ENCODE results near the gene PGAM2.

The PGAM2 gene

GRCh38 chr7:44063547-44063893 lies 1.8 kb downstream of the PGAM2 start:
- no peaks in the 10 kb centered on the region; the same call in 1 of the 2 replicates for H3K36me3 ChIP-seq (ENCODE audit: insufficient read depth, low read length)
- no peaks in the 10 kb centered on the region for H3K79me2 ChIP-seq (ENCODE audit: control insufficient read depth, insufficient read depth, low read length, unreplicated experiment)
- H3K4me3 ChIP-seq (ENCODE audit: low read depth, low read length), result no peak overlapping the region
- H3K4me1 ChIP-seq (ENCODE audit: control insufficient read depth, insufficient read depth, low read length, unreplicated experiment), result peaks cover 12% of the 10 kb centered on the region
- no peak overlapping the region for H3K27ac ChIP-seq (ENCODE audit: low read depth, low read length)
- no peak overlapping the region for H2AFZ ChIP-seq (ENCODE audit: low read length, unreplicated experiment)
- peaks cover 9% of the 10 kb centered on the region; the same call in 1 of the 2 replicates for H3K27me3 ChIP-seq (ENCODE audit: insufficient read depth, low read length)

DNA sequence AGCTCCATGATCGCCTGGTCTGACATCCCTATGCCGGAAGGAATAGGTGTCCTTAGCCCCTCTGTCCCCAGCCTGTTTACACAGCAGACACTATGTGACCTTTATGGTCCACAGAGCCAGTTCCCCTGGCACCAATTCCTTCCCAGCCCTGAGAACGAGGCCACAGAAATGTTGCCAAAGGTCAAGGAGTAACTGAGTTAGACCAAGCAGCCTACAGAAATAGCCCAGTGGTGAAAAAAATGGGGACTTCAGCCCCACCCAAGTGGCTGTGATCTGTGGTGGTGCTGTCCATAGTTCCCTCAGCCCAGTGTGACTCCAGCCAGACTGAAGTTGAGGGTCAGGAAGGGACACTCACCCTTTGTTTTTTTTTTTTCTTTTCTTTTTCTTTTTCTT lies 2.5 kb downstream of the PGAM2 start:
- no peak overlapping the region for H2AFZ ChIP-seq (ENCODE audit: low read length, unreplicated experiment)
- no peaks in the 10 kb centered on the region for H3K79me2 ChIP-seq (ENCODE audit: control insufficient read depth, insufficient read depth, low read length, unreplicated experiment)
- H3K27me3 ChIP-seq (ENCODE audit: insufficient read depth, low read length), result peaks cover 9% of the 10 kb centered on the region; the same call in 1 of the 2 replicates
- peaks cover 12% of the 10 kb centered on the region for H3K4me1 ChIP-seq (ENCODE audit: control insufficient read depth, insufficient read depth, low read length, unreplicated experiment)
- no peak overlapping the region for H3K27ac ChIP-seq (ENCODE audit: low read depth, low read length)
- H3K4me3 ChIP-seq (ENCODE audit: low read depth, low read length), result no peak overlapping the region
- H3K36me3 ChIP-seq (ENCODE audit: insufficient read depth, low read length), result no peaks in the 10 kb centered on the region; the same call in 1 of the 2 replicates

DNA sequence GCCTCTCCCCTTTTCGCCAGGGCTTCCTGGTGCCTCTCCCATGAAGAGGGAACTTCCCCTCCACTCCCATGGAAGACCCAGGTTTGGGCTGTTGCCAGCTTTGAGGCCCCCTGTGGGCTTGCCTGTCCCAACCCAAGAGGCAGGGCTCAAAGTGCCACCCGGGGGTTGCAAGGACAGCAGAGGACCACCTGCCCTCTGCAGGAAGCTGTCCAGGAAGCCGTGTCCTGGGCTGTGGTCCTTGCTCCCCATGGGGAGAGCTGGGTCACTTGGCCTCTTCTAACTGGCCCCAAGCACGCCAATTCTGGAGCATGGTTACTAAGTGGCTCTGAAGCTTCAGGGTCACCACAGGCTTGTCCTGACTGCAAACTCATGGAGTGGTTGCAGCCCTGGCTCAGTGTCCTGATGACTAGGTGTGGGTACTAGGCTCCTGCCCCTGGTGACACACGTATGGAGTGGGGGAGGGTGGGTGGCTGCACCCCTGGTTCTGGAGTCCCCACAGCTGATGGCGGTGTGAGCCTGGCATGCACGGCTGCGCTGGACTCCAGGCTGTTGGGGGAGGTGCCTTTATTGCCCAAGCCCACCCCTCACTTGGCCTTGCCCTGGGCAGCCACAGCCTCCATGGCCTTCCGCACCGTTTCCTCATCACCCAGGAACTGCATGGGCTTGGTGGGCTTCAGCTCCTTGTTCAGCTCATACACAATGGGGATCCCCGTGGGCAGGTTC lies 3.0 kb downstream of the PGAM2 start:
- no peaks in the 10 kb centered on the region; the same call in 1 of the 2 replicates for H3K36me3 ChIP-seq (ENCODE audit: insufficient read depth, low read length)
- peaks cover 9% of the 10 kb centered on the region; the same call in 1 of the 2 replicates for H3K27me3 ChIP-seq (ENCODE audit: insufficient read depth, low read length)
- H3K4me3 ChIP-seq (ENCODE audit: low read depth, low read length), result no peak overlapping the region
- no peaks in the 10 kb centered on the region for H3K79me2 ChIP-seq (ENCODE audit: control insufficient read depth, insufficient read depth, low read length, unreplicated experiment)
- H2AFZ ChIP-seq (ENCODE audit: low read length, unreplicated experiment), result no peak overlapping the region
- H3K4me1 ChIP-seq (ENCODE audit: control insufficient read depth, insufficient read depth, low read length, unreplicated experiment), result peaks cover 12% of the 10 kb centered on the region
- no peak overlapping the region for H3K27ac ChIP-seq (ENCODE audit: low read depth, low read length)

- no peaks in the 10 kb centered on the region; the same call in 1 of the 2 replicates for H3K36me3 ChIP-seq (ENCODE audit: insufficient read depth, low read length)
- H3K4me1 ChIP-seq (ENCODE audit: control insufficient read depth, insufficient read depth, low read length, unreplicated experiment), result peaks cover 12% of the 10 kb centered on the region
- no peak overlapping the region for H2AFZ ChIP-seq (ENCODE audit: low read length, unreplicated experiment)
- peaks cover 9% of the 10 kb centered on the region; the same call in 1 of the 2 replicates for H3K27me3 ChIP-seq (ENCODE audit: insufficient read depth, low read length)
- H3K27ac ChIP-seq (ENCODE audit: low read depth, low read length), result no peak overlapping the region
- no peaks in the 10 kb centered on the region for H3K79me2 ChIP-seq (ENCODE audit: control insufficient read depth, insufficient read depth, low read length, unreplicated experiment)
- H3K4me3 ChIP-seq (ENCODE audit: low read depth, low read length), result no peak overlapping the region
These were observed 3.7 kb downstream of the PGAM2 start for GRCh38 chr7:44061645-44062179.

DNA sequence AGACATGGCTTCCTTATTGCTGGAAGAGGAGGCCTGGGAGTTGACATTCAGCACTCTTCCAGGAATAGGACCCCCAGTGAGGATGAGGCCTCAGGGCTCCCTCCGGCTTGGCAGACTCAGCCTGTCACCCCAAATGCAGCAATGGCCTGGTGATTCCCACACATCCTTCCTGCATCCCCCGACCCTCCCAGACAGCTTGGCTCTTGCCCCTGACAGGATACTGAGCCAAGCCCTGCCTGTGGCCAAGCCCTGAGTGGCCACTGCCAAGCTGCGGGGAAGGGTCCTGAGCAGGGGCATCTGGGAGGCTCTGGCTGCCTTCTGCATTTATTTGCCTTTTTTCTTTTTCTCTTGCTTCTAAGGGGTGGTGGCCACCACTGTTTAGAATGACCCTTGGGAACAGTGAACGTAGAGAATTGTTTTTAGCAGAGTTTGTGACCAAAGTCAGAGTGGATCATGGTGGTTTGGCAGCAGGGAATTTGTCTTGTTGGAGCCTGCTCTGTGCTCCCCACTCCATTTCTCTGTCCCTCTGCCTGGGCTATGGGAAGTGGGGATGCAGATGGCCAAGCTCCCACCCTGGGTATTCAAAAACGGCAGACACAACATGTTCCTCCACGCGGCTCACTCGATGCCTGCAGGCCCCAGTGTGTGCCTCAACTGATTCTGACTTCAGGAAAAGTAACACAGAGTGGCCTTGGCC lies 4.3 kb downstream of the PGAM2 start:
- H2AFZ ChIP-seq (ENCODE audit: low read length, unreplicated experiment), result no peak overlapping the region
- H3K27me3 ChIP-seq (ENCODE audit: insufficient read depth, low read length), result peaks cover 9% of the 10 kb centered on the region; the same call in 1 of the 2 replicates
- no peaks in the 10 kb centered on the region; the same call in 1 of the 2 replicates for H3K36me3 ChIP-seq (ENCODE audit: insufficient read depth, low read length)
- no peaks in the 10 kb centered on the region for H3K79me2 ChIP-seq (ENCODE audit: control insufficient read depth, insufficient read depth, low read length, unreplicated experiment)
- no peak overlapping the region for H3K27ac ChIP-seq (ENCODE audit: low read depth, low read length)
- no peak overlapping the region for H3K4me3 ChIP-seq (ENCODE audit: low read depth, low read length)
- H3K4me1 ChIP-seq (ENCODE audit: control insufficient read depth, insufficient read depth, low read length, unreplicated experiment), result peaks cover 12% of the 10 kb centered on the region

DNA sequence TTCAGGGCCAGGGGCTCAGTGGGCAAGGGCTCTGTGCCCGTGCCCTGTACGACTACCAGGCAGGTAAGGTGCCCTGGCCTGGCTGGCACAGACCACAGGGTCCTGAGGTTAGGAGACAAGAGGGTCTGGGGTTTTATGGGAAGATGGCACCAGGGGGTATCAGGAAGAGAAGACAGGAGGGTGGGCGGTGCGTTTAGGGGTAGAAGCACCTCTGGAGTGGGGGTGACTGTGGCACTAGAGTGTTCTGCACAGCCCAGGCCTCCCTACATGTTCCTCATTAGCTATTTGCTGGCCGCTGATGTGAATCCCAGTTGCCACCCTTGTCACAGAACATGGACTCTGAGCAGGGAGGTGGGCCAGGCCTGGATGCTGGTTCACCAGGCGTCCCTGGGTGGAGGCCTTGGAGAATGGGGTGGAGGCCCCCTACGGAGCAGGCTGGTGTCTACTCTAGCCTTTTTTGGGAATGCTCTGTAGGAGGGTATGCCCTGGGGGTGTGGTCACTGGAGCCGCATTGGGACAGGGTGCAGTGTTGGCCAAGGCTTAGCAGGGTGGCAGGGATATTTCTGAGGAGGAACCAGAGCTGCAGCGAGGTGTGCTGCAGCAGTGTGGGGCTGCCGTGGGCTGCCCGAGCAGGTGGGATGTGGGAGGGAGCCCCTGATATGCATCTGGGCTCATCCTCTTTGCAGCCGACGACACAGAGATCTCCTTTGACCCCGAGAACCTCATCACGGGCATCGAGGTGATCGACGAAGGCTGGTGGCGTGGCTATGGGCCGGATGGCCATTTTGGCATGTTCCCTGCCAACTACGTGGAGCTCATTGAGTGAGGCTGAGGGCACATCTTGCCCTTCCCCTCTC lies 5.0 kb downstream of the PGAM2 start:
- peaks cover 10% of the 10 kb centered on the region for H3K4me1 ChIP-seq (ENCODE audit: control insufficient read depth, insufficient read depth, low read length, unreplicated experiment)
- no peak overlapping the region for H2AFZ ChIP-seq (ENCODE audit: low read length, unreplicated experiment)
- no peak overlapping the region for H3K4me3 ChIP-seq (ENCODE audit: low read depth, low read length)
- H3K27ac ChIP-seq (ENCODE audit: low read depth, low read length), result no peak overlapping the region
- H3K36me3 ChIP-seq (ENCODE audit: insufficient read depth, low read length), result no peaks in the 10 kb centered on the region; the same call in 1 of the 2 replicates
- H3K27me3 ChIP-seq (ENCODE audit: insufficient read depth, low read length), result peaks cover 6% of the 10 kb centered on the region; the same call in 1 of the 2 replicates
- H3K79me2 ChIP-seq (ENCODE audit: control insufficient read depth, insufficient read depth, low read length, unreplicated experiment), result no peaks in the 10 kb centered on the region

DNA sequence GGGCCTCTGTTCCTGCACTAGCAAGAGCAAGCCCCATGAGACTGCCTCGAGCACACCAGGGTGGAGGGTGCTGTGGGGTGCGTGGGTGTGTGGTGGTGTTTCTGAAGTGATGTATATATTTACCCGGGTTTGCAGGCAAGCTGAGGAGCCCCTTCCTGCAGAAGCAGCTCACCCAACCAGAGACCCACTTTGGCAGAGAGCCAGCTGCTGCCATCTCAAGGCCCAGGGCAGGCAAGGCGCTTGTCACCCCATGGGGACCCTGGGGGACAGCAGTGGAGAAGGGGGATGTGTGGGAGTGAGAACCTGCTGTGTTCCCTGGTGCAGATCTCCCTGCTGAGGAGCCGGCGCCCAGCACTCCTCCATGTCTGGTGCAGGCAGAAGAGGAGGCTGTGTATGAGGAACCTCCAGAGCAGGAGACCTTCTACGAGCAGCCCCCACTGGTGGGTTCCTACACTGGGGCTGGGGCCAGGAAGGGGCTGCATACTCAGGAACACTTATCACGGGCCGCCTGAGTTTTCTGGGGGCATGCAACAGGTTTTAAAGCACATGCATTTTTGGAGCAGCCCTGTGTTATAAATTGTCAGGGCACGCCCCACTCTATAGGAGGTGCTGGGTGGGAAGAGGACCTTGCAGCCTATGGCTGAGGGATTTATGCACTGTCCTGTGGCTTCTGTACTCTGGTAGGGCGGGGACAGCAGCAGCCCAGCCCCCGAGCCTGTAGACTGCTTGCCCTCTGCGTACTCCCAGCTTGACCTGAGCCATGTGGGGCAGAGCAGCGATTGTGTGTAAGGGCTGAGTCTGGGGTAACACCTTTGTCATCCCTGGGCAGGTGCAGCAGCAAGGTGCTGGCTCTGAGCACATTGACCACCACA lies 5.9 kb downstream of the PGAM2 start:
- Histone ChIP-seq H3K36me3 (ENCODE audit: insufficient read depth, low read length) (no peaks in the 10 kb centered on the region; the same call in 1 of the 2 replicates), H2AFZ (ENCODE audit: low read length, unreplicated experiment) (no peak overlapping the region), H3K27ac (ENCODE audit: low read depth, low read length) (no peak overlapping the region)

GRCh38 chr7:44058759-44059218 lies 6.6 kb downstream of the PGAM2 start:
- Histone ChIP-seq H3K79me2 (ENCODE audit: control insufficient read depth, insufficient read depth, low read length, unreplicated experiment) (no peaks in the 10 kb centered on the region), H3K27me3 (ENCODE audit: insufficient read depth, low read length) (no peaks in the 10 kb centered on the region), H2AFZ (ENCODE audit: low read length, unreplicated experiment) (no peak overlapping the region), H3K4me1 (ENCODE audit: control insufficient read depth, insufficient read depth, low read length, unreplicated experiment) (peaks cover 2% of the 10 kb centered on the region), H3K36me3 (ENCODE audit: insufficient read depth, low read length) (no peaks in the 10 kb centered on the region; the same call in 1 of the 2 replicates), H3K4me3 (ENCODE audit: low read depth, low read length) (no peak overlapping the region), H3K27ac (ENCODE audit: low read depth, low read length) (no peak overlapping the region)

More for the DNA sequence above, 5.9 kb downstream of the PGAM2 start:
- Histone ChIP-seq H3K4me1 (ENCODE audit: control insufficient read depth, insufficient read depth, low read length, unreplicated experiment) (peaks cover 7% of the 10 kb centered on the region), H3K27me3 (ENCODE audit: insufficient read depth, low read length) (no peaks in the 10 kb centered on the region), H3K79me2 (ENCODE audit: control insufficient read depth, insufficient read depth, low read length, unreplicated experiment) (no peaks in the 10 kb centered on the region), H3K4me3 (ENCODE audit: low read depth, low read length) (no peak overlapping the region)

GRCh38 chr7:44057849-44058758 lies 7.3 kb downstream of the PGAM2 start:
- H3K27ac ChIP-seq (ENCODE audit: low read depth, low read length), result no peak overlapping the region
- peaks cover 4% of the 10 kb centered on the region for H3K36me3 ChIP-seq (ENCODE audit: insufficient read depth, low read length)

More at GRCh38 chr7:44057849-44058758, 7.3 kb downstream of the PGAM2 start:
- H3K79me2 ChIP-seq (ENCODE audit: control insufficient read depth, insufficient read depth, low read length, unreplicated experiment), result no peaks in the 10 kb centered on the region
- no peak overlapping the region for H2AFZ ChIP-seq (ENCODE audit: low read length, unreplicated experiment)
- H3K4me1 ChIP-seq (ENCODE audit: control insufficient read depth, insufficient read depth, low read length, unreplicated experiment), result peaks cover 2% of the 10 kb centered on the region
- no peak overlapping the region for H3K4me3 ChIP-seq (ENCODE audit: low read depth, low read length)
- H3K27me3 ChIP-seq (ENCODE audit: insufficient read depth, low read length), result no peaks in the 10 kb centered on the region
